NCI-H128 (cell line): ENCODE measurements around the gene PMF1.
"Not testable (repeated sequence)": the region's sequence is repeated elsewhere in the genome, so short reads cannot be mapped to it uniquely, and the experiment has no call there.

Source experiments
- DNase-seq: peaks from one replicate; lab custom pipeline; 2025; ENCODE audit not compliant: unreplicated experiment; lab: John Stamatoyannopoulos, UW

Gene PMF1

DNA sequence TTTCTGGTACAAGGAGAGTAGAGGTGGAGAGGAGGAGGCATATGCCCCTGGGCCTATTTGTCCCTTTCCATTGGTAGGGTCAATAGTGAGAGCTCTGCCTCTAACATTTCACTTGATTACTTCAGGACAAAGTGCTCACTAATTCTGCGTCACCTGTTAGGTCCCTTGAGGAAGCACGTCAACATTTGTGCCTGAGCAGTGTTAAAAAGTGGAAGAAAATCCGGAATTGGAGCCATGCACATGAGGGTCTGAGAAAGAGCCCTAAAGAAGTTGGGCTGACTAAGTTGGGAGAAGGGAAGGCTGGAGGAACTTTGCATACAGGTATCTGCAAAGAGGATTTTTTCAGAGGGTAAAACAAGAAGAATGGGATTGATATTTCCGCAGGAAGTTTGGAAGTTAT lies 17.0 kb upstream of the PMF1 start:
- DNase-seq: no peak

DNA sequence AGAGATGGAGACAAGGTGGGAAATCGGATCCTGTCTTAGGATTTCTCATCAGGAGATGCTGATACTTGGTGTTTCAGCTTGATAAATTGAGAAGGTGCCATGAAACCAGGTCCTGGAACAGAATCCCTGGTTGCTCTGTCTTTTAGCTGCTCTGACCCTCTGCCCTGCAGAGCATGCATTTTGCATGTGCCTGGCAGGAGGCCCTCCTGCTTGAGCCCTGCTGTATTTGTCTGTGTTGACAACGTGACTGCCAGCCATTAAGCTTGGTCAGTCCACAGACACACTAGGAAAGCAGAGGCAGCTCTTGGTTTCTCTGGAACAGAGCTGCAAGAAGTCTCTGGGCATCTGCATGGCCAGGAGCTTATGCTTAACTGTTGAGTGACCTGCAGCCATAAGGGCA lies 16.4 kb upstream of the PMF1 start:
- no peak for DNase-seq

DNA sequence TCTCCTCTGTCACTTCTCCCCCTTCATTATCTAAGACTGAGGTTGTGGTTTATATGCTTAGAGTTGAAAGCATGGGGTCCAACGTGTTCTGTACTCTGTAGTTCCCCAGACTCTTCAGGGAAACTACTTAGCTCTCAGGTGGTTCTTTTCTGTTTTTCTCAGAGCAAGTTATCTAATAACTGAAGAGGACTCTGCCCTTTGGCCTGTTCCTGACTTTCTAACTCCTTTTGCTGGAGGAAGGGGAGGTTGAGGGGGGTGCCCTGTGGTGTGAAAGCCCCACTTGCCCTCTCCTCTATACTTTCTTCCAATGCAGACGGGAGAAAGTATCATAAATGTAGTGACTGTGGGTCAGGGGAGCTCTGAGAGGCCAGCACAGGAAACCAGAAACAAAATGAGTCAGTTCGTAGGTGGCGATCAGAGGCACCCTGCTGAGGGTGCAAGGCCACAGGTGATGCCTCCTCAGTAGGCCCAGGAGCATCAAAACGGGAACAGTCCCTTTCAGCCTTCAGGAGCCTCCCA lies 13.9 kb upstream of the PMF1 start:
- no peak for DNase-seq

DNA sequence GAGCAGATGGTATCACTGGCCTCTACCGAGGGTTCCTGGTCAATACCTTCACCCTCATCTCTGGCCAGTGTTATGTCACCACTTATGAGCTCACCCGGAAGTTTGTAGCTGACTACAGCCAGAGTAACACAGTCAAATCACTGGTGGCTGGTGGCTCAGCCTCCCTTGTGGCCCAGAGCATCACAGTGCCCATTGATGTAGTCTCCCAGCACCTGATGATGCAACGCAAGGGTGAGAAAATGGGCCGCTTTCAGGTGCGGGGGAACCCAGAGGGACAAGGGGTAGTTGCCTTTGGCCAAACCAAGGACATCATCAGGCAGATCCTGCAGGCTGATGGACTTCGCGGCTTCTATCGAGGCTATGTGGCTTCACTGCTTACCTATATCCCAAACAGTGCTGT lies 12.8 kb upstream of the PMF1 start:
- DNase-seq: no peak

DNA sequence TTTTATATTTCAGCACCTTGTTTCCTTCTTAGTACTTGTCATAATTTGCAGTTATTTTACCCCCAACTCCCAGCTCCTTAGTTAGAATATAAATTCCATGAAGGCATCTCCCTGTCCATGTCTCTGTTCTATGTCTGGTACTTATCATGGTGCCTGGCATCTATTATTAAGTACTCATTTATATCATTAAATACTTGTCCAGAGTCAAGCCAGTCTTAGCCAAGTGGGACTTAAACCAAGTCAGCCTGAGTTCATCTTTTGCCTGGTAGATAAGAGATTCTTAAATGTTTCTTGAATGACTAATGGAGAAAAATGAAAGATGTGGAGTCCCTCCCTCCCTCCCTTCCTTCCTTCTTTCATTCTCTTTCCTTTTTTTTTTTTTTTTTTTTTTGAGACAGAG lies 9.5 kb upstream of the PMF1 start:
- no peak for DNase-seq

DNA sequence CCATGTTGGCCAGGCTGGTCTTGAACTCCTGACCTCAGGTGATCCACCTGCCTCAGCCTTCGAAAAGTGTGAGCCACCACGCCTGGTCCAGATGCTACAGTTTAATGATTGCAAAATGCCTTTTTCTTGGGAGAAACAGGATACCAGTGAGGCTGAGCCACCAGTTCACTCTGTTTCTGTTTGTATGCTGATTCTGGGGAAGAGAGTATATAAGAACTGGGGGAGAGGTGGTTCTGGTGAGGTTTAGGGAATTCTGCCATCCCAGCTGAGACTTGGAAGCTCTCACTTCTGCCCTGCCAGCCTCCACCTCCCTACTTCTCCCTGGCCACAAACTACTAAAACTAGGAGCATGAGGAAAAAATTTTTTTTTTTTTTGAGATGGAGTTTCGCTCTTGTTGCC lies 8.1 kb upstream of the PMF1 start:
- DNase-seq: no peak

DNA sequence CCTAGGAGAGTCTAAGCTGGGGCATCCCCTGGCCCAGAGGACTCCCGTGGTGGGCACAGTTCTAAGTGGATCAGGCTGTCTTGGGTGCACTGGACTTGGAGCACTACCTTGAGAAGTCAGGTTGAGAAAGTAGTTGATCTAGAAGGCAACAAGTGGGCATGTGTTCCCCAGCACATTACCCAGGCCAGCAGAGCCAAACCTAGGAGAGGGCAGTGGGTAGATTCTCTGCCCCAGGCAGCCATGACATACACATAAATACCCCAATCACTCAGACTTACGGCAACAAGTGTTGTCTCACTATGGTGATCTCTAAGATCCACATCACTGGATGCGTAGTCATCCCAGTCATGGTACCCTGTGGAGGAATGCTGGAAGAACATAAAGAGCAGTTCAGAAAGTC lies 1.6 kb upstream of the PMF1 start:
- no peak for DNase-seq

DNA sequence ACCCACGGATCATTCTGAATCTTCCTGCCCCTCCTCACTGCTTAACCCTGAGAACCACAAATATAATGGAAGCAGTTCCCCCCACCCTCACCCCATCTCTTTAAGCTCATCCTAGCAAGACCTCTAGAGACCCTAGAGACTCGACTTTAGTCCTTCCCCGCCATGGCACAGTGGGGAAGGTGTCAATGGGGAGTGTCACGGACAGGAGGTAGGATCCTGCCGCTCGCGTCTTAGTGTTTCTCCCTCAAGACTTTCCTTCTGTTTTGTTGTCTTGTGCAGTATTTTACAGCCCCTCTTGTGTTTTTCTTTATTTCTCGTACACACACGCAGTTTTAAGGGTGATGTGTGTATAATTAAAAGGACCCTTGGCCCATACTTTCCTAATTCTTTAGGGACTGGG lies 677 bp upstream of the PMF1 start:
- no peak for DNase-seq

DNA sequence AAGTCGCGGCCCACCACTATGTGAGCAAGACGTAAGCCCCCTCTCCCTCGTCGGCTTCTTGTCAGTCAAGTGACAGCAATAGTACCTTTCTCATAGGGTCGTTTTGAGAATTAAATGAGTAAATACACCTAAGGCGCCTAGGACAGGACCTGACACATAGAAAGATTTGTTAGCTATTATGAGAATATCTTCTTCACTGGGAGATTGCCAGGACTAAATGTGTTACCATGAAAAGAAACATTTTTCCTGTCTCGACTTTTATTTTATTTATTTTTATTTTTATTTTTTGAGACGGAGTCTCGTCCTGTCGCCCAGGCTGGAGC lies 798 bp downstream of the PMF1 start:
- no peak for DNase-seq

DNA sequence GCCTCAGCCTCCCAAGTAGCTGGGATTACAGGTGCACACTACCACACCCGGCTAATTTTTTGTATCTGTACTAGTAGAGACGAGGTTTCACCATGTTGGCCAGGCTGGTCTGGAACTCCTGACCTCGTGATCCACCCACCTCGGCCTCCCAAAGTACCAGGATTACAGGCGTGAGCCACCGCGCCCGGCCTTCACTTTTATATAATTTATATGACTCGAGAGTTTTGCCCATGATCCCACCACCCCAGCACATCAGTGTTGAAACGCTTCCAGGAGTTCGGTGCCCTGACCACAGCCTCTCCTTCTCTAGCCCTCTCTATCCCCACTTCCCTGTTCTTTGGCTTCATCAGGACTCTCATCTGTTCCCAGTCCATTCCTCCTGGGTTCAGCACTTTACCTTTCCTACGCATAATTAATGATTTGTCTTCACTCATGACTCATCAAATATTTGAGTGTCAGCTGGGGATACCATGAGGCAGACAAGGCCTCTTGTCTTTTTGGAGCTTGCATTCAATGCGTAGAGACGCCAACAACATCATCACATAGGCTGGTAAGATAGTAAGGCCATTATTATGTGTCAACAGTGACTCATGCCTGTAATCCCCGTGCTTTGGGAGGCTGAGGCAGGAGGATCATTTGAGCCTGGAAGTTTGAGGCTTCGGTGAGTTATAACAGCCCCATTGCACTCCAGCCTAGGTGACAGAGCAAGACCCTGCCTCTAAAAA lies 1.4 kb downstream of the PMF1 start:
- no peak for DNase-seq

DNA sequence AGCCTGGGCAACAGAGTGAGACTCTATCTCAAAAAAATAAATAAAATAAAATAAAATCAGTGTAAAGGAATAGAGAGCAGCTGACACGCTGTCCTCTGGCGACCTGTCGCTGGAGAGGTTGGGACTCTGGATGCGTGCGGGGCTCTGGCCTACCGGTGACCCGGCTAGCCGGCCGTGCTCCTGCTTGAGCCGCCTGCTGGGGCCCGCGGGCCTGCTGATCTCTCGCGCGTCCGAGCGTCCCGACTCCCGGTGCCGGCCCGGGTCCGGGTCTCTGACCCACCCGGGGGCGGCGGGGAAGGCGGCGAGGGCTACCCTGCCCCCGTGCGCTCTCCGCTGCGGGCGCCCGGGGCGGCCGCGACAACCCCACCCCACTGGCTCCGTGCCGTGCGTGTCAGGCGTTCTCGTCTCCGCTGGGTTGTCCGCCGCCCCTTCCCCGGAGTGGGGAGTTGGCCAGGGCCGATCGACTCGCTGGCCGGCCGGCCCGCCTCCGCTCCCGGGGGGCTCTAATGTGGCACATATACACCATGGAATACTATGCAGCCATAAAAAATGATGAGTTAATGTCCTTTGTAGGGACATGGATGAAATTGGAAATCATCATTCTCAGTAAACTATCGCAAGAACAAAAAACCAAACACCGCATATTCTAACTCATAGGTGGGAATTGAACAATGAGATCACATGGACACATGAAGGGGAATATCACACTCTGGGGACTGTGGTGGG lies 3.7 kb downstream of the PMF1 start:
- not testable (repeated sequence) for DNase-seq

DNA sequence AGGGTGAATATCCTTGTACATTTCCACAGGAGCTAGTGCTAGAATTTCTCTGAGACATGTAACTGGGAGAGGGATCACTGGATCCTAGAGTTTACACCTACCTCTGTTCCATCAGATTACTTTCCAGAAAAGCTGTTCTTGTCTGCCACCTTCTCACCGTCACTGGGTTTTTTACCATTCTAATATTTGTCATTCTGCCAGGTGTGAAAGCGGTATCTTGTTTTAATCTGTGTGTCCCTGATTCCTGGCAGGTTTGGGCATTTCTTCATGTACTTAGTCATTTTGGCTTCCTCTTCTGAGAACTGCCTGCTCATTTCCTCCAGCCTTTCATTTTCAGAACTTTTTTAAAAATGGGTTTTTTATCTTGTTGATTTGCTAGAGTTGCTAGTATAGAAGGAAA lies 5.1 kb downstream of the PMF1 start:
- no peak for DNase-seq

DNA sequence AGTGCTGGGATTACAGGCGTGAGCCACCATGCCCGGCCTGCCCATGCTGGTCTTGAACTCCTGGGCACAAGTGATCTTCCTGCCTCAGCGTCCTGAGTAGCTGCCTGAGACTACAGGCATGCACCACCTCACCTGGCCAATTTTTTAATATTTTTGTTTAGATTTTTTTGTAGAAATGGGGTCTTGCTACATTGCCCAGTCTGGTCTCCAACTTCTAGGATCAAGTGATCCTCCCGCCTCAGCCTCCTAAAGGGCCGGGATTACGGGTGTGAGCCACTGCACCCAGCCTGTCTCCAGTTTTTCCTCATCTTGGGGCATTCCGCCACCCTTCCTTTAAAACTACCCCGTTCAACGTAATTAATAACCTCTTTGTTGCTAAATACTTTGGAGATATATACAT lies 7.4 kb downstream of the PMF1 start:
- no peak for DNase-seq

DNA sequence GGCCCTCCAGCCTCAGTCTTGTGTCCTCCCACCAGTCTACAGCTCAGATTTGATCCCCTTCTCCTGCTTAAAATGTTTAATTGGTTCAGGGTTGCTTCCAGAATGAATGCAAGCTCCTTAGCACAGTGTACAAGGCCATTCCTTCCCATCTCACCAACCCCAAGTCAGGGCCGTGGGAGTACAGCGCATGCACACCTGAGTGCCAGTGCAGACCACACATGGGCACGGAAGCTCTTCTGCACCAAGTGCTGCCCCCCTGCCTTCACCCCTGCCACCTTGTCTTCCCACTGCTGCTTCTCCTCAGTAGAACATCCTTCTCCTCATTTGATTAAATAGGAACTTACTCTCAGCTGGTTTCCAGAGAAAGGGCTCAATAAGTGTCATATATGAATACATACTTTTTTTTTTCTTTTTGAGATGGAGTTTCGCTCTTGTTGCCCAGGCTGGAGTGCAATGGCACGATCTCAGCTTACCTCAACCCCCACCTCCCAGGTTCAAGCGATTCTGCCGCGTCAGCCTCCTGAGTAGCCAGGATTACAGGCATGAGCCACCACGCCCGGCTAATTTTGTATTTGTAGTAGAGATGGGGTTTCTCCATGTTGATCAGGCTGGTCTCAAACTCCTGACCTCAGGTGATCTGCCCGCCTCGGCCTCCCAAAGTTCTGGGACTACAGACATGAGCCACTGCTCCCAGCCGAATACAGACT lies 9.3 kb downstream of the PMF1 start:
- no peak for DNase-seq

DNA sequence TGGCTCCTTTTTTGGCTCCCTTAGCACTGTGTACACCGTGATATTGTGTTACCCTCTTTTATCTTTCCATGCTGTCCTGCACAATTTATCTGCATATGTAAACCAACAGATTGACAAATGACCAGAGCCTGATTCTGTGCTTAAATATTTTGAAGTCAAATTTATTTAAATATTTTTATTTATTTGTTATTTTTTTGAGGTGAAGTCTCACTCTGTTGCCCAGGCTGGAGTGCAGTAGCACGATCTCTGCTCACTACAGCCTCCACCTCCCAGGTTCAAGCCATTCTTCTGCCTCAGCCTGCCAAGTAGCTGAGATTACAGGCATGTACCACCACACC lies 12.8 kb downstream of the PMF1 start:
- no peak for DNase-seq

DNA sequence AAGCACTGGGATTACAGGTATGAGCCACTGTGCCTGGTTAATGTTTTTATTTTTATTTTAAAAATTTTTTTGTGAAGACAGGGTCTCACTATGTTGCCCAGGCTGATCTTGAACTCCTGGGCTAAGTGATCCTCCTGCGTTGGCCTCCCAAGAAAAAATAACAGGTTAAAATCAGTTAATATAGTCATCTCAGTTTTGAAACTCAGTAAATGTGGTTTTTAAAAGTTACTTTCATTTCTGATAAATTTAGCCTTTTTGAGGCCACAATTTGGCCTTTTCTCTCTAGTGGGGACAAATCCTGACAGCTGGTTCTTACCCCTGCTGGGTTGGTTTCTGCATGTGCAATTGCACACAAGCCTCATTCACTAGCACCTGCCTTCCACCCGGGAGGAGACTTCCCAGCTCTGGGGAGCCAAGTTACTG lies 13.3 kb downstream of the PMF1 start:
- DNase-seq: no peak

DNA sequence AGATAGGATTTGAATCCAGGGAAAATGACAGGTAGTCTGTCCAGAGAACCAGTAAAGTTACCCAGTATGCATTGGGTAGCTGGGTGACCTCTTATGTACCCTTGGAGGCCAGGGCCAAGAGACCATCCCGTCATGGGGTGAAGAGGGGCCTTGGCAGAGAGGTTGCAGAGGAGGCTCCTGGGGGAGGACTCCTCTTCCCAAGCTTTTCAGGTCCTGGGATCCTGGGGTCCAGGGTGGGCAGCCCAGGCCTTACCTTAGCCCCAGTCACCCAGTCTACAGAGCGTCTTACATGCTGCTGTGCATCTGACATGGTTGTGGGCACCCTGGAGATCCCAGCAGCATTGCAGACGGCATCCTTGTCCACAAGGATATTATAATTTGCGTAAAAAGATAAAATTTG lies 14.0 kb downstream of the PMF1 start:
- DNase-seq: no peak

DNA sequence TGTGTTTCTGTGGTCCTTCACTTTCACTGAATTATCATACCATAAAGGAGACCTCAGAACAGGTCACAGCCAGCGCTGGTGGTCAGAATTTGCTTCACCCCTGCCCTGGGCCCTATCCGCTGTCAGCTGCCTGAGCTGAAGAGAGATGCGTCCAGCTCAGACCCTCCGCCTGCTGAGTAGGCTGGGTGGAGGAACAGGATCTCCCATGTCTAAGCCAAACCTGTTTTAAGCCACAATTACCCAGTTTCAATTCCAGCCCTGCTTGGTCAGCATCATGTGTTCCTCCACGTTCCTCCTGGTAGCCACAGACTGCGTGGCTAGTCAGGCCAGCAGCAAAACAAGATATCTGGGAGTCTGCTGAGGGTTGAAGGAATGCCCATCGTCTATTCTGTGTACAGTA lies 15.7 kb downstream of the PMF1 start:
- DNase-seq: no peak

DNA sequence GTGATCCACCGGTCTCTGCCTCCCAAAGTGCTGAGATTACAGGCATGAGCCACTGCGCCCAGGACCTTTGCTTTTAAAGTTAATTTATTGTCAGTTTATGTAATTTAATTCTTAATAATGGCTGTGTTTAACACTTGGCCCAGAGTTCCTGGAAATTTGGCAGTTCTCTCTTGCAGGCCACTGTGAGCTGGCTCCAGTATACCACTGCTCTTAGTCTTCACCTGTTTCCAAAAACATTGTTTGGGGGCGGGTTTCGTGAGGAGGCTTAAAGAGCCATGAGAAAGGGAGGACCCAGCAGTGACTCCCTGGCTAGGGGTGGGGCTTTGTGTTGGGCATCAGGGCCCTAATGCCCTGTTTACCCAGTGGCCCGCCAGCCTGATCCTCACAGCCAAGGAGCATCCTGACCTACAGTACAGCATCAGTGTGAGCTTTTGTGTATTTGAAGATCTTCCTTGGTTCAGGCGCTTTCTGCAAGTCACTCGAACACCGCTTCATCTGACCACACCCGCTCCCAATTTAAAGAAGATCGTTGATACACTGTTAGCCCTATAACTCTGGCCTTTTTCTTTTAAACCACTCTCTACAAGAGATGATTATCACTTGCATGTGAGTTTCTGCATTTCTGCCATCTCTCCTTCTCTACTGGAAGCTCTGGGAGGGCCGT lies 17.1 kb downstream of the PMF1 start:
- no peak for DNase-seq

DNA sequence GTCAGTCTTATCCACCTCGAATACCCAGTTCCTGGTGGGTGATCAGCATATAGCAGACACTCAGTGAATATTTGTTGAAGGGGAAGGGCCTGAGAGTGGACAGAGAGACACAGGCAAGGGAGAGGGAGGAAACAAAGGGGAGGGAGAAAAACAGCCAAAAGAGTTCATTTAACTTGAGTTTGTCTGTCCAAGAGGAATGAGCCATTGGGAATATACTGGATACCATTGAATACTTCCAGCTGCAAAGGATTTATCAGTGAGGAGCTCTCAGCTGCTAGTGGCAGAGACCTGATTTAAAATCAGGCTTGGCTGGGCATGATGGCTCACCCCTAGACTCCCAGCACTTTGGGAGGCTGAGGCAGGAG lies 17.6 kb downstream of the PMF1 start:
- no peak for DNase-seq

DNA sequence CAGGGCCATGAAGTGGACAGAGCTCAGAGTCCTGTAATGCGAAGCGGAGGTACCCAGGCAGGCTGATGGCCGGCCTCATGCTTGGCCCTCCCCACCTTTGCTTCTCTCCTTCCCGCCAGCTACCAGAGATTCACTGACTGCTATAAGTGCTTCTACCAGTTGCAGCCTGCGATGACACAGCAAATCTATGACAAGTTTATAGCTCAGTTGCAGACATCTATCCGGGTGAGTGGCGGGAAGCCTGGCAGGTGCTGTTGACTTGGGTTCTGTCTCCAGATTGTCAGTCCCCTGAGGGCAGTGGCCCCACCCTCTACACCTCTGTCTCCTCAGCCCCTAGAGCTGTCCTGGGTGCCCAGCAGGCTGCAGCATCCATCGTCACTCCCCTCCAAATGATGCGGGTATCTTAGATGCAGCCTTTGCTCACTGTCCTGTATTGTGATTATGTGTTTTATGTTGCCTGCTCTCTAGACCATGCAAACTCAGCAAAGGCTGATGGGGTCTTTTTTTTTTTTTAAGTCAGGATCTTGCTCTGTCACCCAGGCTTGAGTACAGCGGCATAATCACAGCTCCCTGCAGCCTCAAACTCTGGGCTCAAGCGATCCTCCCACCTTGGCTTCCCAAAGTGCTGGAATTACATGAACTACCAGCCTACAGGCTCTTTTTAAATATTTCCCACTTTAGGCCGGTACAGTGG lies 19.5 kb downstream of the PMF1 start:
- DNase-seq: no peak
